ENCODE measurements around the gene LCN6. TPM values are rescaled to one million over a fixed set of nuclear protein-coding genes. Genes with fewer than 3 reads are reported as not detected.

Gene LCN6
- total and polyA plus RNA-seq, 9 of the 15 experiments (the other 6 are each of a cell fraction or from before 2014, with no cell fraction given) = 0.10 to 0.45 (median 0.37) TPM; not detected in 5

GRCh38 chr9:136700959-136701667 is 47.2 kb downstream of the LCN6 start:
- intact Hi-C loops (cut with micrococcal nuclease) = no loop called here
- Histone ChIP-seq H4K20me1 (replicated peaks; ENCODE audit: control insufficient read depth, insufficient read depth, low read length) (no peaks in the 10 kb centered on the region), H3K27me3 (ENCODE audit: control insufficient read depth in 2 of 2, insufficient read depth in 2 of 2, low read length in 2 of 2) (no peaks in the 10 kb centered on the region), H3K4me2 (ENCODE audit: insufficient read depth, low read length) (peak overlapping the region; percentile 72), H3K9me3 (replicated peaks; ENCODE audit: control insufficient read depth, insufficient read depth, low read depth, low read length) (no peaks in the 10 kb centered on the region), H3K9ac (ENCODE audit: insufficient read depth in 1 of 2, low read depth in 2 of 2, low read length in 2 of 2) (peak overlapping the region; percentile 51 to 86), H3K36me3 (ENCODE audit: control insufficient read depth, insufficient read depth, low read length) (no peaks in the 10 kb centered on the region), H3K27ac (ENCODE audit: extremely low read depth, low read depth, low read length) (peak overlapping the region; percentile 33; the same call in 1 of the 3 replicates), H2AFZ (ENCODE audit: low read depth, low read length) (peak overlapping the region; percentile 96), H3K4me1 (replicated peaks in 1 of 2; ENCODE audit: control insufficient read depth in 2 of 2, insufficient read depth in 2 of 2, low read length in 2 of 2) (peaks cover 12 to 27% of the 10 kb centered on the region in 2 experiments; a peak in 4 of 5 replicates), H3K79me2 (ENCODE audit: control insufficient read depth, insufficient read depth, low read length) (no peaks in the 10 kb centered on the region), H3K9me1 (ENCODE audit: control insufficient read depth, insufficient read depth, low read length) (no peaks in the 10 kb centered on the region), H3K4me3 (no peak overlapping the region)
- in situ Hi-C loops (cut with MboI) = no loop called here
- peak in 2 of 4 experiments; percentile 51 to 54 for DNase-seq (ENCODE audit: extremely low read depth in 1 of 4, low spot score in 3 of 4)
- 17% methylated on average over 37 of the region's 38 CpGs for WGBS (ENCODE audit: insufficient coverage, low coverage, missing lambda C conversion rate)
- ChIA-PET POLR2A (interaction anchor here (0.5 to 1.5 kb wide), 3 partner anchors 11 to 305 kb away, joined by 3 to 5 read pairs (median 3); no protein-coding TSS in a partner anchor), CTCF (ENCODE audit: low intra/inter-chr PET ratio) (no interaction called here)
- peak; percentile 68 for FAIRE-seq
- ATAC-seq = peak; percentile 77
- BruUV-seq (replicated peaks) = no TSS peak
- TF ChIP-seq ATF1 (CRISPR knock-in tag; IDR thresholded peaks at IDR 0.05) = no peak
- TF ChIP-seq ATF1 (tag; IDR thresholded peaks at IDR 0.05) = peak; percentile 52
- no peak for TF ChIP-seq RAD21 (CRISPR knock-in tag; conservative IDR thresholded peaks at IDR 0.05 in 1 of 2, IDR thresholded peaks at IDR 0.05 in 1 of 2)
- no peak for TF ChIP-seq PBX2 (CRISPR knock-in tag; IDR thresholded peaks at IDR 0.05; ENCODE audit: low read depth)
- 0 out of 2 replicates have a peak, but pooled peaks have one; percentile 7 for TF ChIP-seq PBX2 (tag; conservative IDR thresholded peaks at IDR 0.05; ENCODE audit: low read depth)
- no peak for TF ChIP-seq STAT5A (IDR thresholded peaks at IDR 0.05; ENCODE audit: borderline replicate concordance, low read length)
- 0 out of 2 replicates have a peak, but pooled peaks have one; percentile 14 for TF ChIP-seq SPI1 (IDR thresholded peaks at IDR 0.05; ENCODE audit: borderline replicate concordance, low read depth, low read length)
- 0 out of 2 replicates have a peak, but pooled peaks have one; percentile 31 for TF ChIP-seq ZBTB17 (CRISPR knock-in tag; IDR thresholded peaks at IDR 0.05)
- TF ChIP-seq ARID1B (IDR thresholded peaks at IDR 0.05) = 0 out of 2 replicates have a peak, but pooled peaks have one; percentile 5
- no peak for TF ChIP-seq ZNF561 (CRISPR knock-in tag; conservative IDR thresholded peaks at IDR 0.05)
- peak; percentile 56 for TF ChIP-seq RBBP5 (IDR thresholded peaks at IDR 0.05; ENCODE audit: borderline replicate concordance, insufficient read depth, low read length, poor library complexity, severe bottlenecking)
- TF ChIP-seq ZNF780A (CRISPR knock-in tag; IDR thresholded peaks at IDR 0.05) = no peak
- TF ChIP-seq RBFOX2 (IDR thresholded peaks at IDR 0.05; ENCODE audit: low read depth, low read length) = 0 out of 2 replicates have a peak, but pooled peaks have one; percentile 27
- TF ChIP-seq CBX2 (IDR thresholded peaks at IDR 0.05; ENCODE audit: insufficient read depth, low read length, poor library complexity, severe bottlenecking) = no peak
- no peak for TF ChIP-seq ZNF551 (CRISPR knock-in tag; IDR thresholded peaks at IDR 0.05)
- no peak for TF ChIP-seq HNRNPK (IDR thresholded peaks at IDR 0.05; ENCODE audit: low read depth, low read length, poor library complexity, severe bottlenecking)
- TF ChIP-seq PHB2 (IDR thresholded peaks at IDR 0.05; ENCODE audit: low read depth) = no peak
- peak; percentile 37; the same call in 1 of the 2 replicates for TF ChIP-seq DPF2 (IDR thresholded peaks at IDR 0.05)
- TF ChIP-seq ADNP (tag; IDR thresholded peaks at IDR 0.05) = no peak
- TF ChIP-seq PHF8 (IDR thresholded peaks at IDR 0.05; ENCODE audit: borderline replicate concordance, low read length) = peak; percentile 24; the same call in 1 of the 2 replicates
- no peak for TF ChIP-seq HDAC8 (tag; IDR thresholded peaks at IDR 0.05)

Measured in K562 (cell line).